Measurements from ENCODE around the gene ZNF689. TPM values are rescaled to one million over a fixed set of nuclear protein-coding genes. Genes with fewer than 3 reads are reported as not detected.

The ZNF689 gene
- total RNA-seq, 2 donors from 2014 or later = 13.4 to 17.8 TPM

- DNase-seq (ENCODE audit: low spot score) = no peak
- Histone ChIP-seq H3K36me3 (no peaks in the 10 kb centered on the region), H3K27ac (peak overlapping the region; percentile 97 to 98), H3K27me3 (replicated peaks; ENCODE audit: insufficient read depth) (no peaks in the 10 kb centered on the region), H3K9me3 (no peaks in the 10 kb centered on the region), H3K4me3 (peak overlapping the region in 1 of 2 donors; percentile 77), H3K4me1 (replicated peaks) (peaks cover 6% of the 10 kb centered on the region)
- intact Hi-C loops (cut with DNase I) = loop anchor here (5.0 kb wide), 1 partner anchor 82 kb away; the partner anchor contains the start of gene PRR14
- WGBS = 89% methylated on average over 44 of the region's 44 CpGs
- no peak for TF ChIP-seq POLR2AphosphoS5 (IDR thresholded peaks at IDR 0.05)
- TF ChIP-seq, protein P1, sequence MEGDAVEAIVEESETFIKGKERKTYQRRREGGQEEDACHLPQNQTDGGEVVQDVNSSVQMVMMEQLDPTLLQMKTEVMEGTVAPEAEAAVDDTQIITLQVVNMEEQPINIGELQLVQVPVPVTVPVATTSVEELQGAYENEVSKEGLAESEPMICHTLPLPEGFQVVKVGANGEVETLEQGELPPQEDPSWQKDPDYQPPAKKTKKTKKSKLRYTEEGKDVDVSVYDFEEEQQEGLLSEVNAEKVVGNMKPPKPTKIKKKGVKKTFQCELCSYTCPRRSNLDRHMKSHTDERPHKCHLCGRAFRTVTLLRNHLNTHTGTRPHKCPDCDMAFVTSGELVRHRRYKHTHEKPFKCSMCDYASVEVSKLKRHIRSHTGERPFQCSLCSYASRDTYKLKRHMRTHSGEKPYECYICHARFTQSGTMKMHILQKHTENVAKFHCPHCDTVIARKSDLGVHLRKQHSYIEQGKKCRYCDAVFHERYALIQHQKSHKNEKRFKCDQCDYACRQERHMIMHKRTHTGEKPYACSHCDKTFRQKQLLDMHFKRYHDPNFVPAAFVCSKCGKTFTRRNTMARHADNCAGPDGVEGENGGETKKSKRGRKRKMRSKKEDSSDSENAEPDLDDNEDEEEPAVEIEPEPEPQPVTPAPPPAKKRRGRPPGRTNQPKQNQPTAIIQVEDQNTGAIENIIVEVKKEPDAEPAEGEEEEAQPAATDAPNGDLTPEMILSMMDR (IDR thresholded peaks at IDR 0.05) = no peak
- TF ChIP-seq POLR2A (IDR thresholded peaks at IDR 0.05) = no peak
Observed at GRCh38 chr16:30569746-30570635, 40.2 kb downstream of the ZNF689 start.

- no peaks in the 10 kb centered on the region for H3K9me3 ChIP-seq
- no peak overlapping the region for H3K27ac ChIP-seq
- peaks cover 6% of the 10 kb centered on the region for H3K4me1 ChIP-seq (replicated peaks)
- 96% methylated on average over 3 of the region's 3 CpGs for WGBS
- H3K4me3 ChIP-seq = no peak overlapping the region
- H3K36me3 ChIP-seq = no peaks in the 10 kb centered on the region
- H3K27me3 ChIP-seq (replicated peaks; ENCODE audit: insufficient read depth) = no peaks in the 10 kb centered on the region
- intact Hi-C loops (cut with DNase I) = no loop called here
- DNase-seq (ENCODE audit: low spot score) = no peak
- TF ChIP-seq, protein P1 (IDR thresholded peaks at IDR 0.05) = no peak
- TF ChIP-seq POLR2AphosphoS5 (IDR thresholded peaks at IDR 0.05) (no peak), POLR2A (IDR thresholded peaks at IDR 0.05) (no peak)
Observed at GRCh38 chr16:30569281-30569680, 40.9 kb downstream of the ZNF689 start.

DNA sequence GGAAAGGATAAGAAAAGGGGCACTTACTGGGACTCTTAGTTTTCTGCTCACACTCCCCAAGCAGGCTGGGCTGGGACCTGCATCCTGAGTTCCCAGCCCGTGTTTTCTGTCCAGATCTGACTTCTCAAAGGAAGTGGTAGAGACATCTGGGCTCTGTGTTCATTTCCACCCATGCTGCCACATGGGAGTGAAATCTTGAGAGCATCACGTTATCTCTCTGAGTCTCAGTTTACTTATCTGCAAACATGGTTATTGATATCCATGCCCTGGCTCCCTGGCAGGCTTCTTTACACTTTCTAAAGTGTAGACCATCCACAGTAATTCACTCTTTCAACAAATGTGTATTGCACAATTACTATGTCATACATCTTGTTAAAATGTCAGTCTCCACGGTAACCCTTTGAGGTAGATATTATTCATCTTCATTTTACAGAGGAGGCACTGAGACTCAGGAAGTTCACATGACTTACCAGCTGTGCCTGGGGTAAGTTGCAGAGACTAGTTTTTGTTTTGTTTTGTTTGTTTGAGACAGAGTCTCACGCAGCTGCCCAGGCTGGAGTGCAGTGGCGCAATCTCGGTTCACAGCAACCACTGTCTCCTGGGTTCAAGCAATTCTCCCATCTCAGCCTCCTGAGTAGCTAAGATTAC, 42.1 kb downstream of the ZNF689 start:
- Histone ChIP-seq H3K27me3 (replicated peaks; ENCODE audit: insufficient read depth) (no peaks in the 10 kb centered on the region), H3K4me1 (replicated peaks) (peaks cover 6% of the 10 kb centered on the region), H3K4me3 (no peak overlapping the region), H3K27ac (peak overlapping the region in 1 of 2 donors; percentile 28), H3K9me3 (no peaks in the 10 kb centered on the region), H3K36me3 (no peaks in the 10 kb centered on the region)
- peak; percentile 32 for TF ChIP-seq POLR2A (IDR thresholded peaks at IDR 0.05)
- TF ChIP-seq, protein P1 (IDR thresholded peaks at IDR 0.05) = no peak
- TF ChIP-seq POLR2AphosphoS5 (IDR thresholded peaks at IDR 0.05) = peak; percentile 81
- WGBS = 34% methylated on average over 6 of the region's 6 CpGs
- intact Hi-C loops (cut with DNase I) = no loop called here
- DNase-seq (ENCODE audit: low spot score) = peak; percentile 58

DNA sequence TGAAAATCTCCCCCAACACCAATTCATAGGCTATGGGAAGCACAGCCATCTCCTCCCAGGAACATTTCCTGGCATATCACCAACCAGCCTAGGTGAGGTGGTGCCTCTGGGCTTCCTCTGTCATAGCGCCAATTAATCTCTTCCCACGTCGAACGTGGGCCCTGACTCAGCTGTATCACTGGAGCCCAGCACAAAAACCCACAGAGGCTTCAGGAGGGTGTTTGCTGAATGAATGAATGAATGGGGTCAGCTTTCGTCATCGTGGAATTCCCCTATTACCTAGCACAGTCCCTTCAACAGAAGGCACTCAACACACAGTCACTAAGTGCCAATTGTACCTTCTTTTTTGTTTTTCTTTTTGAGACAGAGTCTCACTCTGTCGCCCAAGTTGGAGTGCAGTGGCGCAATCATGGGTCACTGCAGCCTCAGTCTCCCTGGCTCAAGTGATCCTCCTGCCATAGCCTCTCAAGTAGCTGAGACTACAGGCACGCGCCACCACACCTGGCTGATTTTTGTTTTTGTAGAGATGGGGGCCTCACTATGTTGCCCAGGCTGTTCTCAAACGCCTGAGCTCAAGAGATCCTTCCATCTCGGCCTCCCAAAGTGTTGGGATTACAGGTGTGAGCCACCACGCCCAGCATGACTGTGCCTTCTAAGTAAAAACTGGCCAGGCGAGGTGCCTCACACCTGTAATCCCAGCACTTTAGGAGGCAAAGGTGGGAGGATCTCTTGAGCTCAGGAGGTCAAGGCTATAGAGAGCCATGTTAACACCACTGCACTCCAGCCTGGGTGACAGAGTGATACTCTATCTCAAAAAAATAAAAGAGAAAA, 42.8 kb downstream of the ZNF689 start:
- intact Hi-C loops (cut with DNase I) = no loop called here

More for the DNA sequence above, 42.8 kb downstream of the ZNF689 start:
- Histone ChIP-seq H3K27me3 (replicated peaks; ENCODE audit: insufficient read depth) (no peaks in the 10 kb centered on the region), H3K4me1 (replicated peaks) (peaks cover 3% of the 10 kb centered on the region), H3K4me3 (no peak overlapping the region), H3K27ac (peak overlapping the region in 1 of 2 donors; percentile 28), H3K9me3 (no peaks in the 10 kb centered on the region), H3K36me3 (no peaks in the 10 kb centered on the region)
- DNase-seq (ENCODE audit: low spot score) = no peak
- TF ChIP-seq, protein P1 (IDR thresholded peaks at IDR 0.05) = no peak
- TF ChIP-seq POLR2A (IDR thresholded peaks at IDR 0.05) (no peak), POLR2AphosphoS5 (IDR thresholded peaks at IDR 0.05) (no peak)
- WGBS = 76% methylated on average over 14 of the region's 14 CpGs
